Erythroblast (primary cell): ENCODE data around the gene GPX6.

Experiments used
- GATA1 ChIP-seq: IDR thresholded peaks from 2 replicates; pipeline ENCODE4 v1.6.1; 2011; ENCODE audit warnings: low read depth, mild to moderate bottlenecking, control low read depth, low read length, moderate library complexity
- POLR2A ChIP-seq: IDR thresholded peaks from 2 replicates; pipeline ENCODE4 v1.6.1; 2011; ENCODE audit warnings: mild to moderate bottlenecking, low read length

DNA sequence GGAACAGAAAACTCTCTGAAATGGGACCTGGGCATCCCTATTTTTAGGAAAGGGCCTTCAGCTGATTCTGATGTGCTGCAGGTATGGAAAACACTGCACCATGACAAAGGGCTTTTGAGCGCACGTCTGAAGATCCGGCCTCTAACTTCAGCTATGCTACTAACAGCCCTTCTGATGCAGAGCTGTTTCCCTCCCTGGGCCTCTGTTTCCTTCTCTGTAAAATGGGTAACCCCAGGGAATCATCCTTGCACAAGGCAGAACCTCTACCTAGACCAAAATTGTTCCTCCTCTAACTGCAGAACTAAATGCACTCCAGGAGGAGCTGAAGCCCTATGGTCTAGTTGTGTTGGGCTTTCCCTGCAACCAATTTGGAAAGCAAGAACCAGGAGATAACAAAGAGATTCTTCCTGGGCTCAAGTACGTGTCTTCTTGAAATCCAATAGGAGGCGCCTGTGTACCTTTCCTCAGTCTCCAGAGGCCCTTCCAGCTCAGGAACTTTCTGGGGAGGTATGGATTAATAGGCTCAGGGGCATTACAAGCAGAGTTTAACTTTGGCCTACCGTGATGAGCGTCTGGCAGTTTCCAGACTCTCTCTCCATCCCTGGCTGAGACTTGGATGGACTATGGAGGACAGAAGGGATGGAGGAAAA, 16.0 kb upstream of the GPX6 start:
- TF ChIP-seq POLR2A (no peak), GATA1 (no peak)
